GM18858 (cell line): ENCODE data around the gene CALML6.
"Not testable (repeated sequence)": the region's sequence is repeated elsewhere in the genome, so short reads cannot be mapped to it uniquely, and the experiment has no call there.

Source experiments
- ATAC-seq: cut with Tn5 transposase; IDR thresholded peaks from one replicate; pipeline ENCODE4 v1.9.1; 2021; ENCODE audit not compliant: unreplicated experiment

CALML6 gene

DNA sequence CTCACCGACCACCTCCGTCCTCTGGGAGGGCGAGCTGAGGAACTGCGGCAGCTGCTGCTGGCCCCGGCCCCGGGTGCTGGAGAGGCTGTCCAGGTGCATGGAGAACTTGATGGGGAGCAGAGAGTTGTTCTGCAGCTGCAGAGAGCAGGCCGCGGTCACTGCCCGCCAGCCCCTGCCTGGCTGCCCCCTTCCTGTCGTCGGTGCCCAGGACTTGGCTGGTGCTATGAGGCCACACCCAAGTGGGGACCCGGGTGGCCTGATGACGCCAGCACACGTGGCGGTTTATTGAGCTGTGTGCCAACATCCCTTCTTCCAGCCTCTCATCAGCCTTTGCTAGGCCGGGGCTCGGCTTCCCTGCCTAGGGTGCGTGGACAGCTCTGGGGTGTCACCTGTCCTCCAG lies 9.3 kb downstream of the CALML6 start:
- no peak for ATAC-seq

DNA sequence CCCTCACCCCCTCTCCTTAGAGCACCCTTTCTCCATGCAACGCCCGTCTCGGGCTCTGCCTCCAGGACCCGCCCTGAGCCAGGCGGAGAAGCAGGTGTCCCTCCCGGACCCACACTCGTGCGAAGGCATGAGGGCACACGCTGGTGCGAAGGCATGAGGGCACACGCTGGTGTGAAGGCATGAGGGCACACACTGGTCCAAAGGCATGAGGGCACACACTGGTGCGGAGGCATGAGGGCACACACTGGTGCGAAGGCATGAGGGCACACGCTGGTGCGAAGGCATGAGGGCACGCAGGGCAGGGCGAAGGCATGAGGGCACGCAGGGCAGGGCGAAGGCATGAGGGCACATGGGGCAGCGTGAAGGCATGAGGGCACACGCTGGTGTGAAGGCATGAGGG lies 9.8 kb downstream of the CALML6 start:
- ATAC-seq: no peak

DNA sequence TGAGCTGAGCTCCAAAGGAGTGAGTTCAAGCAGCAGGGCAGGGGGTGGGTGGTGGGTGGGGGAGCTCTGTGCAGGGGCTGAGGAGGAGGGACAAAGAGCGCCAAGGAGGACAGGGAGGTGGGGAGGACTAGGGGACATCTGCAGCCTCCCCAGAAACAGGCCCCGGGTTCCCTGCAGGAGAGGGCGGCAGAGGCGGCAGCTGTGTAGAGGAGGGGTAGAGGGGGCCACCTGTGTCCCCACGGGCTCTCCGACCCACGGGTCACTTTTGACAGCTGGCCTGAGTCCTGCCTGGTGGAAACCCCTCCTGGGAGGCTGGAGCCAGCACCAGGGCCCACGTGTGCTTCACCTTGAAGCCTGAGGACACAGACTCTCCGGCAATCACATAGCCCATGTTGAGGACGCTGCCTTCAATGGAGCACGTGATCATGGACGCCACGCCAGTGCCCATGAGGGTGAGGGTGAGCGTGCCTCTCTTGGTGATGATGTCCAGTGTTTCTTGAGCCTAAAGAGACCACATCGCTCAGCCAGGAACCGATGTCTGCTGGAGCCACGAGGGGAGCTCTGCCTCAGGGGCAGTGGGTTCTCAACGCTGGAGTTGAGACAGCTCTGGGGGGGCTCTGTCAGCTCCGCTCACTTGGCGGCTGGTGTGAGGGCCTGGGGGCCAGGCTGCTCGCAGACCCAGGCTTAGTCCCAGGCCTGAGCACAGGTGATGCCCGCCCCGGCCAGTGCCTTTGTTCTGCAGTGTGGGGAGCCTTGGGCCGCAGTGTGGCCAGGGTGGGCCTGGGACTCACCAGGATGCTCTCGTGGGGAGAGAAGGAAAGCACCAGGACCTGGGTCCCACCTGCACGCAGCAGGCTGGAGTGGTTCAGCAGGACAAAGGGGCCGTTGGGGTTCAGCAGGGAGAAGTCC lies 10.6 kb downstream of the CALML6 start:
- ATAC-seq: no peak

DNA sequence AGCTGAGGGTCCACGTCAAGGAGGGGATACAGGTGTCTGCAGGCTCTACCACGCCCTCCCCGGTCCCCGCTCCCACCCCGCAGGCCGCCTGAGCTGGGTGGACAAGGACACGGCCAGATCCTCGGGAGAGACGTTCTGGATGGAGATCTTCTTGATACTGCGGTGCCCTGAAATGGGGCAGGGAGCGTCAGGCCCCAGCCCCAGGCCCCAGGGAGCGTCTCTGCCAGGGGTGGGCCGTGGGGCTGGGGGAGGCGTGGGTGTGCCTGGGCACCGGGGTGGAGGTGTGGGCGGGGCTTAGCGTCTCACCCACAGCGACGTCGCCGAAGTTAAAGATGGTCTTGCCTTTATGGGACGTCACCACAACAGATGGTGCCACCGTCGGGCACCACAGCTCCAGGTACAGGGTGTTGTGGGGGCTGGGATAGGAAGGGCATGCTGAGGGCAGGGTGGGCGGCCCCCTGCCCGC lies 11.3 kb downstream of the CALML6 start:
- no peak for ATAC-seq

DNA sequence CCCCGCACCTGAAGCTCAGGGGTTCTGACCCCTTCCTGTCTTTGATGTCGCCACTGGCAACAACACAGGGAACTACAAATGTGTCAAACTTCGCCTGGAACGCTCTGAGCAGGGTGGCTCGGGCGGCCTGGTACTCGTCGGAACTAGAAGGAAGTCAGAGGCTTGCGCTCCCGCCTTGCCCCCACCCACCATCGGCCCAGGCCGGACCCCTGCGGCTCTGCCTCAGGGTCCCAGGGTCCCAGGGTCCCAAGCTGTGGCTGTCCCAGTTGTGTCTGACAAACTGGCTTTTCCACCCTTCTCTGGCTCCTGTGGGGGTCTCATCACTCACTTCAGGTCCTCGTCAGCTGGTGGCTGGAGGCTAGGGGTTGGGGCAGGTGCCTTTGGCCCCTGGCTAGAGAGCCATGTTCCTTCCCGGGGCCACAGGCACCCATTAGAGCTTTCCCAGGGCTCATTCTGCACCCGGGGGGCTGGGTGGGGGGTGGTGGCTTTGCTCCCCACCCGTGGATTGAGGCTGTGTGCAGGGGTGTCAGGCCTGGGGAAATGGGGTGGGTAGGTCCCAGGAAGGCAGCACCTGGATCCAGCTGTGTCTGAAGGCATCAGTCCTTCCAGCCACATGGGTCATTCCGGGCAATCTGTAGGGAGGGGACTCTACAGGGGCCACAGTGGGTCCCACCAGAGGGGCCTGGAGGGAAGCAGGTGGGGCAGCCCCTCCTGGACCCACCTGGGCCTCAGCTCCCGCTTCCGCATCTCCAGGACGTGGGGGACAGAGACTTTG lies 12.0 kb downstream of the CALML6 start:
- ATAC-seq: no peak

DNA sequence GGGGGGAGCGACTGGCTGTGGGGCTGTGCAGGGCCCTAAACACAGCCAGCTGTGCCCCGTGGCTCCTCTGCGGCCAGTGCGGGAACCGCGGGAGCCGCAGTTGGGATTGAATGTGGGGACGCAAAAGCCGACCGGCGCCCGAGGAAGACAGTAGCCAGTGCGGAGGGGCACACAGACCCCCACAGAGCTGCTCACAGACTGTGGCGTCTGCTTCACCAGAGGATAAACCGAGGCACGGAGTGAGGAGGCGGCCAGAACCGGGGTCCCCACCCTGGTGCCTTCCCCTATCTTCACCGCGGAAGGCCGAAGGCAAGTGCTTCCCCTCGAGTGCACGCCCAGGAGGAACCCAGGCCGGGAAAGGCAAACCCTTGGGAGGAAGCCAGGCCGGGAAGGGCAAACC lies 12.7 kb downstream of the CALML6 start:
- no peak for ATAC-seq

DNA sequence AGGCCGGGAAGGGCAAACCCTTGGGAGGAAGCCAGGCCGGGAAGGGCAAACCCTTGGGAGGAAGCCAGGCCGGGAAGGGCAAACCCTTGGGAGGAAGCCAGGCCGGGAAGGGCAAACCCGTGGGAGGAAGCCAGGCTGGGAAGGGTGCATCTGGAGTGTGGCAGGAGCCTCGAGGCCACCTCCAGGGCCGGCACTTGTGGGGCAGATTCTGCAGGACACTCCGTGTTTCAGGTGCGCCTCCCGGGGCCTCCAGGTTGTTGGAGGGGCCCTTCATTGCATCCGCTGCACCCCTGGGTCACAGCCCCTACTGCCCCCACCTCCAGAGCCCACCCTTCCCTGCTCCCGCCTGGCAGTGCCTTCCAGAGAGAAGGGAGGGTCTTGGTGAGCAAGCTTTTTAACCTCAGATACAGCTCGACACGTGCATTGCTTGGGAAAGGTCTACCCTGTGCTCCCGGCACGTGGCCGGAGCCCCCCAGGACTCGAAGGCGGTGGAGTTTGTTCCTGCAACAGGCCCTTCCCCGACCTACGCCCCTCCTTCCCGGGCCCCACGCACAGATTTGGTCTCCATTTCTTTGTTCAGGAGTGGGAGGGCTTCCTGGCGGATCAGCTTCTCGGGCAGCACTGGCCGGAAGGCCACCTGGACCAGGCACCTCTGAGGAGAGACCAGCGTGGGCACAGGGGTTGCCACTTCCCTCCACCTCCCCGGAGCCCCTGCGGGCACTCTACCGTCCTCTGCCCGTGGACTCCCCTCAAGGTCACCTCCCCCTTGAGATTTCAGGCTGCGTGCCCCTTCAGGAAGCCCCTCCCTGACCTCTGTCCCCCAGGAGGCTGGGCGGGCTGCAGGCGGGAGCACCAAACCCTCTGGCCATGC lies 13.4 kb downstream of the CALML6 start:
- no peak for ATAC-seq

DNA sequence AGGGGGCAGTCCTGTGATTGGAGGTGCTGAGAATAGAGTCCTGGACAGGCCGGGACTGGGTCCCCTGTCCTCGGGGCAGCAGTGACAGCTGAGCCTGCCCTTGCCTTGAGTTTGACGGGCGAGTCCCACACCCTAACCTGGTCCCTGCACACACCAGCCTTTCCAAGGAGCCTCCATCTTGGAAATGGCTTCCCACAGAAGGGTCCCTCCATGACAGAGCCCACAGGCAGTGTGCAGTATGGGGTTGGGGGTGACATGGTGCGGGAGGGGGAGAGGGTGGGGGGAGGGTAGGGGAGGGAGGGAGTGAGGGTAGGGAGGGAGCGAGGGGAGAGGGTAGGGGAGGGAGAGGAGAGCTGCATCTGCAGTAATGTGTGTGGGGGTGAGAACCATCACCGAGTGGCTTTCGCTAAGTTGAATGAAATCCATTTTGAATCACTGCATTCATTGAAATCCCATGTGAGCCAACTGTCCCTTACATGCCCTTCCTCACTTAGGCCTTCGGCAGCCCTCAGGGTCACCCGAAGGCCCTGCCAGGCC lies 14.1 kb downstream of the CALML6 start:
- no peak for ATAC-seq

DNA sequence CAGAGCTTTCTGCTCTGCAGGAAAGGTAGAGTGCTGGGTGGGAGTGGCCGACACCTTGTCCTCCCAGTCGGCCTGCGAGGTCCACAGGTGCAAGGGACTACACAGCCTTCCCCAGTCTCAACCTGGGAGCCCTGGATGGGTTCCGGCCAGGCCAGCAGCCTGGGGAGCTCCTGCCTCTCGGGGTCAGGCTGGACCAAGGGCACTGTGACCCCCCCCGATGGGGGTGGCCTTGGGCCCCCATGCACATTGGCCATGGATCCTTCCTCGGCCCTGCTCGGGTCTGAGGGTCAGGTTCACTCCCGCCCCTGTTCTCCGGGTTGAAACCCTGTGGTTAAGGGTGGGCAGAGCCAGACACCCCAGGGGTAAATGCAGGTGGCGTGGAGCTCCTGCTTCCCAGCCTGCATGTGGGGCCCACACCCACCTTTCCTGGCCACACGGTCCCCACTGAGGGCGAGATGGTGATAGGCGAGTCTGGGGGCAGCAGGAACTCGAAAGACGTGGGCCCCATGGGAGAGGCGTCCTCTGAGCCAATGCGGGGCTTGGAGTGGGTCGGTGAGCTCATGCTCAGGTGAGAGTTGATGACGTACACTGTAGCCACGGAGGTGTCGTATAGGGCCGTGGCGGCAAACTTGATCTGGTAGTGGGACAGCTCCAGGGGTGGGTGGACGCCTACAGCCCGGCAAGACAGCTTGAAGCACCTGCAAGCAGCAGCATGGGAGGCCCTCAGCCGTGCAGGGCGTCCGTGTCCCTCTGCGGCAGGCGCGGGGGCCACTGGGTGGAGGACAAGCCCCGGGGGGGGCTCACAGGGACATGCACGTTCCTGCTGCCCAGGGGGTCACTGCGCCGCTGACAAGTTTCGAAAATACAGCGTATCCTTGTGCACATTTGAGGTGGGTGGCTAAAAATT lies 14.8 kb downstream of the CALML6 start:
- no peak for ATAC-seq

DNA sequence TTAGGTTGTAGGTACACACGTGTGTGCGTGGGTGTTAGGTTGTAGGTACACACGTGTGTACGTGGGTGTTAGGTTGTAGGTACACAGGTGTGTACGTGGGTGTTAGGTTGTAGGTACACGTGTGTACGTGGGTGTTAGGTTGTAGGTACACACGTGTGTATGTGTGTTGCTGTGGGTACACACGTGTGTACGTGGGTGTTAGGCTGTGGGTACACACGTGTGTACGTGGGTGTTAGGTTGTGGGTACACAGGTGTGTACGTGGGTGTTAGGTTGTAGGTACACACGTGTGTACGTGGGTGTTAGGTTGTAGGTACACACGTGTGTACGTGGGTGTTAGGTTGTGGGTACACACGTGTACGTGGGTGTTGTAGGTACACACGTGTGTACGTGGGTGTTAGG lies 19.8 kb downstream of the CALML6 start:
- ATAC-seq: not testable (repeated sequence)

DNA sequence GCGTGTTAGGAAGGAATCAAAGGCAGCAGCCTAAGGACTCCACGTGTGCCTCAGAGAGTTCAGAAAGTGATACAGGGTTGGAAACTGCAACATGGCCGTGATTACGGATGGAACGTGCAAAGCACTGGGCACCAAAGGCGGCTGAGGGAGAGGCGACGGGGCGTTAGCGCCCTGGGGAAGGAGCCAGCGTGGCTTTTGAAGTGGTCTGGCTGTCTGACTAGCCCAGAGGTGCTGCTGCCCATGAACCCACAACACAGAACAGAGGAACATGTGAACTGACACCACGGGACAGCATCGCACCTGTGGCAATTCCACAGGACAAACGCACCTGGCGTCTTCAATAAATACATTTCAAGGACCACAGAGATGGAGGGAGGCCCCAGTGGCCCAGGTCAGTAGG lies 22.0 kb downstream of the CALML6 start:
- no peak for ATAC-seq

DNA sequence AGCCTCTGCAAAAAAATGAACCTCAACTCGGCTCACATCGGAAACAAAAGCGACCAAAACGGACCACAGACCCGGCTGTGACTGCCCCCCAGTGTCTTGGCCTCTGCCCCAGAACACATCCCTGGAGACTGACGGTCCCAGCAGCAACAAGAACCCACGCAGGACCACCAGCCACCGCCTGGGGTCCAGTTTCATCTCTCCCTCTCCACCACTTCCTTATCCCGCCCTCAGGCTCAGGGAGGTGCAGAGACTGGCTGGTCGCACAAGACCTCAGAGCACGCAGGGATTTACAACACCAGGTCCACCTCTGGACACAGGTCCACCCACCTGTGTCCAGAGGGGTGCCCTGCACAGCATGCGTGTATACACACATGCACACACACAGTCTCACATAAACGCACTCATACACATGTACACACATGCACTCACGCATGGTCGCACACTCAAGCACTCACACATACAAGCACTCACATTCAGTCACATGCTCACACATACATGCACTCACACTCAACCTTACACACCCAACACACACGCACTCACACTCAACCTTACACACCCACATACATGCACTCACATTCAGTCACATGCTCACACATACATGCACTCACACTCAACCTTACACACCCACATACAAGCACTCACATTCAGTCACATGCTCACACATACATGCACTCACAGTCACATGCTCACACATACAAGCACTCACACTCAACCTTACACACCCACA lies 22.7 kb downstream of the CALML6 start:
- no peak for ATAC-seq

DNA sequence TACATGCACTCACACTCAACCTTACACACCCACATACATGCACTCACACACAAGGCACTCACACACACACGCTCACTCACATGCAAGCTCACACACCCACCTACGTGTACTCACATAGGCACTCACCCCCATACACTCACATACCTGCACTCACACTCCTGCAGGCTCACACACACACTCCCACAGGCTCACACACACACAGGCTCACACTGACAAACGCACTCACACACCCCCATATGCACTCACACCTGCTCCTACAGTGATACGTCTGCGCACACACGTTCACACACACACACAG lies 23.2 kb downstream of the CALML6 start:
- no peak for ATAC-seq

DNA sequence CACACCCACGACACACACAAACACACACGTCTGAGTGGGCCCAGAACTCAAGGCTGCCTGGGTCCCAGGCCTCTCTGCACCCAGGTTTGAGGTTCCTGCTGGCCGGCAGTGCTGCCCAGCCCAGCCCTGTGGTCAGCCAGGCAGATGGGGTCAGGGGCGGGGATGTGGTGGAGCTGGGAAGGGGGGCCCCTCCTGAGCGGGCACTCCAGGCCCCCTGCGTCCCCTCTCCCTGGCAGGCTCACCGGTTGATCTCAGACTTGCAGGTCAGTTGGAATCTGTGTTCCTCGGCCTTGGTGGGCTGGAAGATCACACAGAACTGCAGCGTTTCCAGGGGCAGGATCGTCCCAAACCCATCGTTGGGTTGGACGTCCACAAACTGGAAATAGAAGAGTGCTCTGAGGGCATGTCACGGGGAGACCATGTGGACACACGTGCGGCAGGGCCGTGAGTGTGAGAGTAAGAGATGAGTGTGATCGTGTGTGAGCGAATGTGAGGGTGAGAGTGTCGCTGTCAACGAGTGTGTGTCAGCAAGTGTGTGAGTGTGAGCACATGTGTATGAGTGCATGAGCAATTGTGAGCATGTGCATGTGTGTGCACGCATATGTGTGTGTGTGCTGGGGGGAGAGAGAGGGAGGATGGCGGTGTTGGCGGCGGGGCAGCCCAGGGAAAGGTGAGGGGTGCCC lies 23.7 kb downstream of the CALML6 start:
- ATAC-seq: no peak

DNA sequence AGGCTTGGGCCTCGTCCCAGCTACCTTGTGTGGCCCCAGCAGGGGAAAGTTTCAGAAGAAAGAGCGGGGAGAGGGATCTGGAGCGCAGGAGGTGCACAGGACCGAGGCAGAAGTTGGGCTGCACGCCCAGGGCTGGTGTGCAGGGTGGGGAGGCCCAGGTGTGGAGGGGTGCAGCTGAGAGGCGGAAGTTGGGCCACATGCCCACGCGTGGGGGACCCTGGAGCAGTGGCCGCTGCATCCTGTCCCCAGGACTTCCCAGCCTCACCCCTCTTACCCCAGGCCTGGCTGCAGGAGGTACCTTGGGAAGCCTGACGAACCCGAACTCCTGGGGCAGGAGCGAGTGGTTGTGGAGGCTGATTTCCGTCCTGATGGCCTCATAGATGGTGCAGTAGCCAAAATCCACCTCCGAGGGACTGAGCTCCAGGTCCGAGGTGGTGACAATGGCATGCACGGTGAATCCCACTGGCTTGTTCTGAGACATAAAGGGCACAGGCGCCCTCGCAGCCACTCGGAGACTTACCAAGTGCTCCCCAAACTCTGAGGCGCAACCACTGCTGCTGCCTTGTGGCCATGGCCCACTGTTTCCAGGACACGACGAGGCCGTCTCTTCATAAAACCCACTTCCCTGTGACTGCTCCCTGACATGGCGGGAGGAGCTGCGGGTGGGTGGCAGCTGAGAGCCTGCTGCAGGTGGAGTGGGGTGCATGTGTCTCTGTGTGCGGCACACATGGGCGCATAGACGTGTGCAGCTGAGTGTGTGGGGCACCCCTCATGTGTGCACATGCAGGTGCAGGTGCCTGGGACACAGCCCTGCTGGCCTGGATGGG lies 24.4 kb downstream of the CALML6 start:
- ATAC-seq: no peak

DNA sequence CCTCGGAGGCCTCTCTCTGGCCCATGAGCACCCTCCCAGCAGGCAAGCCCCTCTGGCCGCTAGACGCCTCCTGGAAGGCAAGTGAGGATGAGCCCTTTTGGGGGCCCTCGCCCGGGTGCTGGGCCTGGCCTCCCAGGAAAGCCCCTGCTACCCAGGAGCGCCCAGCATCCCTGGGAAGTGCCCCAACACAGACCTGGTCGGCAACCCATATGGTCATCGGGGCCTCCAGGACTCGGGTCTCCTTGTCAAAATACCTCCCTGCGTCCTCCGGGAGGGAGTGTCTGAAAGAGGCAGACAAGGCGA lies 25.0 kb downstream of the CALML6 start:
- no peak for ATAC-seq

DNA sequence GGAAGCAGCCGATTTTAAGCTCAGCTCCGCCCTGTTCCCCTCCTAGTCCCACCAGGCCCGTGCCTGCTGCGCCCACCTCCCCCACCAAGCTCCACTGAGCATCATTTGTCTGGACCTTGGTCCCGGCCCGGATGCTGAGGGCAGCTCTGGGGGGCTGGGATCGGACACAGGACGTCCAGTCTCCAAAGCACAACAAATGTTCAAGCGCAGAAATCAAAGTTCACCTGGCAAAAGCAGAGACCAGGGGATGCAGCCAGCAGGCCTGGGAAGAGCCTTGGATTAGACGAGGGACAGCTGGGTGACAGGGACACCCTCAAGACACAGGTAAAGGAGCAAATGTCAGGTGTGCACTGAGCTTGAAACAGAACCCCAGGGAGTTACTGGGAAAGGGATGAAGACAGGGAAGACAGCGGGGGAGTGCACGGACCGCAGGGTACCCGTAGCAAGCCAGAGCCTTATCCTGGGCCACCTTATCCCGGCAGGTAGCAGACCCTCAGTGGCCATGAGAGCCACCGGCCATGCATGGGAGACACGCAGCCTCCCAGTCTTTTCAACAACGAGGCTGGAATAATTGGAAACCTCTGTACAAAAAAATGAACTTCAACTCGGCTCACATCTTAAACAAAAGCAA lies 26.3 kb downstream of the CALML6 start:
- no peak for ATAC-seq
